ENCODE measurements around the gene ZBTB12.

ZBTB12 gene

GRCh38 chr6:31897612-31898382, 4.1 kb downstream of the ZBTB12 start, which contains the start of gene EHMT2:
Gene EHMT2 (minus strand): TSS chr6:31897698. CDS start chr6:31897677, 21 bp downstream.
- peak; percentile 37 for DNase-seq (ENCODE audit: low read depth)
- peak within 1 kb of the TSS; percentile 92 for H3K4me3 ChIP-seq (ENCODE audit: low read depth, low read length)
- TF ChIP-seq, protein P1, sequence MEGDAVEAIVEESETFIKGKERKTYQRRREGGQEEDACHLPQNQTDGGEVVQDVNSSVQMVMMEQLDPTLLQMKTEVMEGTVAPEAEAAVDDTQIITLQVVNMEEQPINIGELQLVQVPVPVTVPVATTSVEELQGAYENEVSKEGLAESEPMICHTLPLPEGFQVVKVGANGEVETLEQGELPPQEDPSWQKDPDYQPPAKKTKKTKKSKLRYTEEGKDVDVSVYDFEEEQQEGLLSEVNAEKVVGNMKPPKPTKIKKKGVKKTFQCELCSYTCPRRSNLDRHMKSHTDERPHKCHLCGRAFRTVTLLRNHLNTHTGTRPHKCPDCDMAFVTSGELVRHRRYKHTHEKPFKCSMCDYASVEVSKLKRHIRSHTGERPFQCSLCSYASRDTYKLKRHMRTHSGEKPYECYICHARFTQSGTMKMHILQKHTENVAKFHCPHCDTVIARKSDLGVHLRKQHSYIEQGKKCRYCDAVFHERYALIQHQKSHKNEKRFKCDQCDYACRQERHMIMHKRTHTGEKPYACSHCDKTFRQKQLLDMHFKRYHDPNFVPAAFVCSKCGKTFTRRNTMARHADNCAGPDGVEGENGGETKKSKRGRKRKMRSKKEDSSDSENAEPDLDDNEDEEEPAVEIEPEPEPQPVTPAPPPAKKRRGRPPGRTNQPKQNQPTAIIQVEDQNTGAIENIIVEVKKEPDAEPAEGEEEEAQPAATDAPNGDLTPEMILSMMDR (IDR thresholded peaks at IDR 0.05; ENCODE audit: low read depth, low read length, missing control alignments): no peak
- in situ Hi-C loops (cut with HindIII; ENCODE audit: low sequenced_read_pairs): no loop called here

DNA sequence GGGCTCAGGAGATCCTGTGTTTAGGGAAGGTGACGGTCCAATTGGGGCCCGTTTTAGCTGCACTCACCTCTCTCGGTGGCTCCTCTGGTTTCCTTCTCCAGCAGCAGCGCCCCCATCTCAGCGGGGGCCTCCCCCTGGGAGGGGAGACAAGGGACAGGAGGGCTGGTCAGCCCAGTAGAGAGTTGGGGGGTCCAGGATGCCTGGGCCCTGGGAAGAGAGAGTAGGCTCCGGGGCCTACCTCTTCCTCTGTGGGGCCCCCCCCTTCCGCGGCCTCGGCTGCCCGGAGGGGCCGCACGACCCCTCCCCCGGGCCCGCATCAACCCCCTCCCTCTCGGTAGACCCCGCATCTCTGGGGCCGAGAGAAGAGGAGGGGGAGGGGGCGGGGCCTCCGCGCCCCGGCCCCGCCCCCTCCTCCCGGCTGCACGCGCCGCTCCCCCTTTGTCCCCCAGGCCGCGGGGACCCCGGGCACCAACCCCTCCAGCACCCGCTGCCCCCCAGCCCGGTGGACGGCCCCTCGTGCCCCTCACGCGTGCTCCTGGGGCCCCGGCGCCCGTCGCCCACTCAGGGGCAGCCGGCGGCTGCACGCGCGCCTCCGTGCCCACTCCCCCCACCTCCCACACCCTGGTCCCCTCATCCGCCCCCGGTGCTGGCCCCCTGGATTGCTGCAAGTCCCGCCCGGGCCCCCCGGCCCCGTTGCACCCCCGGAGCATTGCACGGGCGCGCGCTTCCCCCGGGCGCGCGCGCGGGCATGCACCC, 4.9 kb downstream of the ZBTB12 start:
- in situ Hi-C loops (cut with HindIII; ENCODE audit: low sequenced_read_pairs): no loop called here
- peak overlapping the region; percentile 92 for H3K4me3 ChIP-seq (ENCODE audit: low read depth, low read length)
- TF ChIP-seq, protein P1 (IDR thresholded peaks at IDR 0.05; ENCODE audit: low read depth, low read length, missing control alignments): no peak
- no peak for DNase-seq (ENCODE audit: low read depth)

DNA sequence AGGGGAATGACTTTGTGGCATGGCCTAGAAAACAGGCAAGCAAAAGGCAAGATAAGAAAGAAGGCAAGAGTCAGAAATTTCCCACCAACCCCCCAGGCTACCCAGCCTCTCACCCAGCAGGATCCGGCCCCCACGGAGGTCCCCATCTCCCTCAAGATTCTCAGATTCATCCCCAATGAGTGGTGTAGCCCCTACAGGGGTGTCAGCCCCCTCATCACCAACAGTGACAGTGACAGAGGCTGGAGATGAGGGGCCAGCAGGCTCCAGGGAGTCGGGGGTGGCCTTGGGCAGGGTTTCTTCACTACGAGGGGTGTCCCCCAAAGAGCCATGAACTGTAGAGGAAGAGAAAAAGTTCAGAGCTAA, 5.4 kb downstream of the ZBTB12 start:
- in situ Hi-C loops (cut with HindIII; ENCODE audit: low sequenced_read_pairs): no loop called here
- TF ChIP-seq, protein P1 (IDR thresholded peaks at IDR 0.05; ENCODE audit: low read depth, low read length, missing control alignments): no peak
- DNase-seq (ENCODE audit: low read depth): no peak
- H3K4me3 ChIP-seq (ENCODE audit: low read depth, low read length): peak overlapping the region; percentile 92

DNA sequence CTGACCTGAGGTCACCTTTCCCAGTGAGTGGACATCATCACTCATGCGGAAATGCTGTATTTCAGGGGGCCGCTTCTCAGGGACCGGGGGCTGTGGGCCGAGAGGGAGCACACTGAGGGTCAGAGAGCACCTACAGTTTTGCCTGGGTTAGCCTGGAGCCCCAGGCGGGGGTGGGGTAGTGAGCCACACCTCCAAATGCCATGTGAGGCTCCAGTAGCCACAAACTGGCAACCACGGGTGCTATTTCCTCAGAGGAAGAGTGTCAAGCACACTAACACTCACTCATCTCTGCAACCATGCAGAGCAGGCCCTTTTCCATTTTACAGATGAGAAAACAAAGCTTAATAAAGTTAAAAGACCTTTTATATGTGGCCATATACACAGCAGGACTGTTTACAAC, 9.1 kb downstream of the ZBTB12 start:
- no peak for DNase-seq (ENCODE audit: low read depth)
- TF ChIP-seq, protein P1 (IDR thresholded peaks at IDR 0.05; ENCODE audit: low read depth, low read length, missing control alignments): no peak
- in situ Hi-C loops (cut with HindIII; ENCODE audit: low sequenced_read_pairs): no loop called here
- H3K4me3 ChIP-seq (ENCODE audit: low read depth, low read length): no peak overlapping the region

DNA sequence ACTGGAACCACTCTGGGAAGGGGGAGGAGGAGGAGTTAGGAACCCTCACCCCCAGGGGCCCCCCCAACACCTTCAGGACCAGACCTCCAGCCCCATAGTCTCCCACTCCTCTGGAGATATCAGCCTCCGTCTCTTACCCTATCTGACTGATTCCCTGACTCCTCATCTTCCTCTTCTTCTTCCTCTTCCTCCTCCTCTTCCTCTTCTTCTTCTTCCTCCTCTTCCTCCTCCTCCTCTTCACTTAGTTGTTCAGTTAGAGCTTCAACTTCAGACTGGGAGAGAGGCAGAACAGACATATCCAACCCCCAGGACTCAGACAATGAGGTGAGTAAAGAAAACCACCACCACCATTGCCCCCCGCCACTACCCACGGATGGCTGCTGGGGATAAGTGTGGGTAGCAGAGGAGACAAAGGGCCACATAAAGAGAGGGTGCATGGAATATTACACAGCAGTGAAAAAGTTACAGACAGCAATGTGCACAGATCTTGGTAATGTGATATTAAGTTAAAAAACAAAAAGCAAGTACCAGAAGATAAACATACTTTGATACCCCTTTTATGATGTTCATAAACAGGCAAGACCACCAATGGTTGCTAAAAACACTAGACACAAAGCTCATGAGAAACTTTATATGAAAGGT, 12.4 kb downstream of the ZBTB12 start:
- H3K4me3 ChIP-seq (ENCODE audit: low read depth, low read length): no peak overlapping the region
- TF ChIP-seq, protein P1 (IDR thresholded peaks at IDR 0.05; ENCODE audit: low read depth, low read length, missing control alignments): no peak
- in situ Hi-C loops (cut with HindIII; ENCODE audit: low sequenced_read_pairs): no loop called here
- no peak for DNase-seq (ENCODE audit: low read depth)
